ENCODE results near the gene IP6K2. TPM values are rescaled to one million over a fixed set of nuclear protein-coding genes. Genes with fewer than 3 reads are reported as not detected.

The IP6K2 gene
- total RNA-seq, 3 donors from 2014 or later, result 99.3 to 199 (median 137) TPM

DNA sequence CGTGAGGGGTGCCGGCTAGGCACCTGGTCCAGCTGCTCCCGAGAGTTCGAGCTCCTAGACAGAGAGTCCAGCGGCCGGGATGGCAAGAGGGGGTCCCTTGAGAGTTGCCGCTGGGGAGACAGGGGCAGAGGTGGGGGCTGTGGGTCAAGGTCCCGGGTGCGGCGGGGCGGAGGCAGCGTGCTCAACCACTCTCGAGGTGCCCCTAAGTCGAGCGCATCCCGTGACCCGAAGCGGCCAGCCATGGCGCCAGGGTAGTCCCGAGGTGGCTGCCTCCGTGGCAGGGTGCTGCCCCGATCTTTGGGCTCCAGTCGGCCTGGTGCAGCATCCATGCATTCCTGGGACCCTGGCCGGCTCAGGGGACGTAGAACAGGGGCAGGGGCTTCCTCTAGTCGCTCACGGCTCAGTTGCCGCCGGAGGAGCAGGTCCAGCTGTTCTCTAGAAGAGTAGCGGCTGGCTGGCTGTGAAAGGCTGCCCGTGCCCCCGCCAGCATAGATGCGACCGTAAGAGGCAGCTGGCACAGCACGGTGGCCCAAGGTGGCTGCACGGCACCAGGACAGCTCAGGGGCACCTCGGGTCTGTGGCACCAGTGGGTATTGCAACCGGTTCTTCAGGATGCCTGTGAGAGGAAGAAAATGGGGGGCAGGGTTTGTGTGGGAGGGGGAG, 76.9 kb downstream of the IP6K2 start:
- H3K9me3 ChIP-seq, result no peaks in the 10 kb centered on the region
- ATAC-seq, result no peak
- intact Hi-C loops (cut with DNase I, micrococcal nuclease), result no loop called here
- DNase-seq, result no peak
- H3K4me3 ChIP-seq, result no peak overlapping the region
- TF ChIP-seq, protein P1, sequence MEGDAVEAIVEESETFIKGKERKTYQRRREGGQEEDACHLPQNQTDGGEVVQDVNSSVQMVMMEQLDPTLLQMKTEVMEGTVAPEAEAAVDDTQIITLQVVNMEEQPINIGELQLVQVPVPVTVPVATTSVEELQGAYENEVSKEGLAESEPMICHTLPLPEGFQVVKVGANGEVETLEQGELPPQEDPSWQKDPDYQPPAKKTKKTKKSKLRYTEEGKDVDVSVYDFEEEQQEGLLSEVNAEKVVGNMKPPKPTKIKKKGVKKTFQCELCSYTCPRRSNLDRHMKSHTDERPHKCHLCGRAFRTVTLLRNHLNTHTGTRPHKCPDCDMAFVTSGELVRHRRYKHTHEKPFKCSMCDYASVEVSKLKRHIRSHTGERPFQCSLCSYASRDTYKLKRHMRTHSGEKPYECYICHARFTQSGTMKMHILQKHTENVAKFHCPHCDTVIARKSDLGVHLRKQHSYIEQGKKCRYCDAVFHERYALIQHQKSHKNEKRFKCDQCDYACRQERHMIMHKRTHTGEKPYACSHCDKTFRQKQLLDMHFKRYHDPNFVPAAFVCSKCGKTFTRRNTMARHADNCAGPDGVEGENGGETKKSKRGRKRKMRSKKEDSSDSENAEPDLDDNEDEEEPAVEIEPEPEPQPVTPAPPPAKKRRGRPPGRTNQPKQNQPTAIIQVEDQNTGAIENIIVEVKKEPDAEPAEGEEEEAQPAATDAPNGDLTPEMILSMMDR (IDR thresholded peaks at IDR 0.05), result no peak
- peaks cover 7% of the 10 kb centered on the region for H3K4me1 ChIP-seq (ENCODE audit: low read depth)
- no peaks in the 10 kb centered on the region for H3K36me3 ChIP-seq (ENCODE audit: low read depth)

Small RNA genes lying within 50 kb of the gene (microRNA-seq; reads per million reads assigned to microRNA genes)
- not detected for gene MIR4793

Other genes starting within 250 kb of the IP6K2 start
- gene SHISA5, start 213.0 kb downstream of the IP6K2 start, total RNA-seq, result 100 to 1,000 TPM; 106 to 120 (median 115) TPM
- gene PFKFB4, start 160.4 kb downstream of the IP6K2 start, total RNA-seq, result 10 to 100 TPM in 2 of 3 donors, 1 to 10 TPM in 1; 4.4 to 14.2 (median 10.8) TPM
- gene UCN2, start 153.4 kb downstream of the IP6K2 start, total RNA-seq, result under 1 TPM in 1 of 3 donors, not detected in 2; 0.19 TPM
- 1 to 10 TPM; 2.8 to 6.8 (median 3.9) TPM for gene COL7A1, start 121.9 kb downstream of the IP6K2 start, total RNA-seq
- 100 to 1,000 TPM; 384 to 562 (median 554) TPM for gene UQCRC1, start 107.6 kb downstream of the IP6K2 start, total RNA-seq
- 1 to 10 TPM in 1 of 3 donors, under 1 TPM in 1, not detected in 1; 0.65 to 1.1 TPM for gene TMEM89, start 95.5 kb downstream of the IP6K2 start, total RNA-seq
- gene SLC26A6, start 81.8 kb downstream of the IP6K2 start, total RNA-seq, result 100 to 1,000 TPM in 2 of 3 donors, 10 to 100 TPM in 1; 78.6 to 161 (median 104) TPM
- gene CELSR3, start 54.3 kb downstream of the IP6K2 start, total RNA-seq, result 1 to 10 TPM; 1.1 to 2.7 (median 2.3) TPM
- gene NCKIPSD, start 31.3 kb downstream of the IP6K2 start, total RNA-seq, result 10 to 100 TPM; 21.7 to 27.3 (median 23.7) TPM
- 10 to 100 TPM; 53.3 to 76.3 (median 55.6) TPM for gene PRKAR2A, start 130.7 kb upstream of the IP6K2 start, total RNA-seq
- 10 to 100 TPM; 32.7 to 39.0 (median 36.9) TPM for gene SLC25A20, start 181.7 kb upstream of the IP6K2 start, total RNA-seq
- gene ARIH2, start 201.6 kb upstream of the IP6K2 start, total RNA-seq, result 100 to 1,000 TPM in 1 of 3 donors, 10 to 100 TPM in 2; 73.3 to 109 (median 82.1) TPM

Measured in mucosa of descending colon (tissue), 3 donors.